ENCODE results near the gene FAM3C.

The FAM3C gene

GRCh38 chr7:121344497-121344896 is 51.6 kb downstream of the FAM3C start:
- no peaks in the 10 kb centered on the region for H3K36me3 ChIP-seq (replicated peaks)
- no peaks in the 10 kb centered on the region for H3K9me3 ChIP-seq
- no peaks in the 10 kb centered on the region for H3K4me1 ChIP-seq
- no peak overlapping the region for H3K4me3 ChIP-seq
- no peak for DNase-seq (ENCODE audit: low spot score in 2 of 2)
- in situ Hi-C loops (cut with MboI; ENCODE audit: low sequenced_read_pairs) = no loop called here
- H3K27me3 ChIP-seq (ENCODE audit: low read depth) = no peaks in the 10 kb centered on the region

- H3K27me3 ChIP-seq (ENCODE audit: low read depth) = no peaks in the 10 kb centered on the region
- DNase-seq (ENCODE audit: low spot score in 2 of 2) = no peak
- no peaks in the 10 kb centered on the region for H3K36me3 ChIP-seq (replicated peaks)
- no peak overlapping the region for H3K4me3 ChIP-seq
- H3K4me1 ChIP-seq = no peaks in the 10 kb centered on the region
- in situ Hi-C loops (cut with MboI; ENCODE audit: low sequenced_read_pairs) = no loop called here
- no peaks in the 10 kb centered on the region for H3K9me3 ChIP-seq
Measured at GRCh38 chr7:121344093-121344492, 52.0 kb downstream of the FAM3C start.

- in situ Hi-C loops (cut with MboI; ENCODE audit: low sequenced_read_pairs) = no loop called here
Measured at GRCh38 chr7:121343302-121343701, 52.8 kb downstream of the FAM3C start.

DNA sequence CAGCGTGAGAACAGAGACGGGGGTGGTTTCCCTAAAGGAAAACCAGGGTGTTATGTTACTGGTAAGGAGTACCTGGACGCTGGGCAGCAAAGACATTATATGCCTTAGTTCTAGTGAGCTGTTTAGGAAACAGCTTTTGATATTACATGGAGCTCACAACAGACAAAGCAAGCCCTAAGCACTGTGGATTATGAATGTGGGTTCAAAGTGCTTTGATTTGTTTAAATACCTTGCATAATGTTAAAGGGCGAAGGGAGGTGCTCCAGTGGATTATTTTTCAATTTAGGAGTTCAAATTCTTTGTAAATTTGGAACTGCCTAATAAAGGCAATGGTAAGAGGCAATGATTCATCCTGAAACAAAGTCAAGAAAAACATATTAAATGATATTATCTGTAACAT is 53.5 kb downstream of the FAM3C start:
- in situ Hi-C loops (cut with MboI; ENCODE audit: low sequenced_read_pairs) = no loop called here
- no peak for DNase-seq (ENCODE audit: low spot score in 2 of 2)
- H3K36me3 ChIP-seq (replicated peaks) = no peaks in the 10 kb centered on the region
- H3K9me3 ChIP-seq = no peaks in the 10 kb centered on the region
- H3K27me3 ChIP-seq (ENCODE audit: low read depth) = no peaks in the 10 kb centered on the region; the same call in 1 of the 2 replicates
- H3K4me3 ChIP-seq = no peak overlapping the region
- no peaks in the 10 kb centered on the region for H3K4me1 ChIP-seq

More at GRCh38 chr7:121343302-121343701, 52.8 kb downstream of the FAM3C start:
- H3K4me3 ChIP-seq = no peak overlapping the region
- no peaks in the 10 kb centered on the region for H3K9me3 ChIP-seq
- DNase-seq (ENCODE audit: low spot score in 2 of 2) = no peak
- H3K27me3 ChIP-seq (ENCODE audit: low read depth) = no peaks in the 10 kb centered on the region
- no peaks in the 10 kb centered on the region for H3K36me3 ChIP-seq (replicated peaks)
- no peaks in the 10 kb centered on the region for H3K4me1 ChIP-seq

DNA sequence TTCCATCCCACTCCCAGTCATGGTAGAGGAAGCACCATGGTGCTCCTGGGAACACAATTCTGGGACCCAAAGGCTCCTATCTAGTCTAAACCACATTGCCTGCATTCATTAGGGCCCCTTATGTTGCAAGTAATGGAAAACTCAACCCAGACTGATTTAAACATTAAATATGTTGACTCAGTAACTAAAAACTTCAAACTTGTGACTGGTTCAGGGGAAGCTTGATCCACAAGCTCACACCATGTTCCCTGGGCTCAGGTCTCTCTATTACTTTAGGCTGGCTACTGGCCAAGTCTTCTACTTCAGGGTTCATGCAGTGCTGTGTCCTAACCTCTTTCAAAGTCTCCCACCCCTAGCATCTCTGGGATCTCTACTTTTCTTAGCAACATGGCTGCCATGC is 54.2 kb downstream of the FAM3C start:
- Histone ChIP-seq H3K36me3 (replicated peaks) (no peaks in the 10 kb centered on the region), H3K27me3 (ENCODE audit: low read depth) (peaks cover 5% of the 10 kb centered on the region), H3K4me3 (no peak overlapping the region), H3K9me3 (no peaks in the 10 kb centered on the region), H3K4me1 (no peaks in the 10 kb centered on the region)
- DNase-seq (ENCODE audit: low spot score in 2 of 2) = no peak
- in situ Hi-C loops (cut with MboI; ENCODE audit: low sequenced_read_pairs) = no loop called here

GRCh38 chr7:121339082-121339481 is 57.0 kb downstream of the FAM3C start:
- no peak overlapping the region for H3K4me3 ChIP-seq
- no peaks in the 10 kb centered on the region for H3K9me3 ChIP-seq
- H3K4me1 ChIP-seq = no peaks in the 10 kb centered on the region; the same call in 1 of the 2 replicates
- no peak for DNase-seq (ENCODE audit: low spot score in 2 of 2)
- no peaks in the 10 kb centered on the region for H3K36me3 ChIP-seq (replicated peaks)
- peaks cover 27% of the 10 kb centered on the region for H3K27me3 ChIP-seq (ENCODE audit: low read depth)
- in situ Hi-C loops (cut with MboI; ENCODE audit: low sequenced_read_pairs) = no loop called here

DNA sequence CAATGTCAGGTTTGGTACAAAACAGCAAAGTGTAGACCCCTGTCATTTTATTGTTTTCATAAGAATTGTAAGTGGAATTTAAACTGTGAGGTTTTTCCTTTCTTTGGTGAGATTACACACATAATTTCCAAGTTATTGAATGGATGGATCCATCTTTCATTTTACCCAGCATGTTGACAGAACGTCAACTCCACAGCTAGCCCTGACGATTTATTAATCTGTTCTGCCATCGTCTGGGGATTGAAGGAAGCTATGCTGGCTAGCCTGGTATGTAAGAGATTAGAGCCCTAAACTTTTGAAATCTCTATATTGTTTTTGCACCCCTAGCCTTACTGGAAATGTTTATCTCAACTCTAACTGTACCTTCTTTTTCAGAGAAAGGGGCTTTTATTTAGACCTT is 58.7 kb downstream of the FAM3C start:
- H3K4me1 ChIP-seq = no peaks in the 10 kb centered on the region; the same call in 1 of the 2 replicates
- no peaks in the 10 kb centered on the region for H3K9me3 ChIP-seq
- DNase-seq (ENCODE audit: low spot score in 2 of 2) = no peak
- H3K4me3 ChIP-seq = no peak overlapping the region
- in situ Hi-C loops (cut with MboI; ENCODE audit: low sequenced_read_pairs) = no loop called here
- no peaks in the 10 kb centered on the region for H3K36me3 ChIP-seq (replicated peaks)
- peaks cover 41% of the 10 kb centered on the region for H3K27me3 ChIP-seq (ENCODE audit: low read depth)

GRCh38 chr7:121336579-121336978 is 59.5 kb downstream of the FAM3C start:
- Histone ChIP-seq H3K27me3 (ENCODE audit: low read depth) (peaks cover 50% of the 10 kb centered on the region), H3K9me3 (no peaks in the 10 kb centered on the region), H3K4me1 (no peaks in the 10 kb centered on the region; the same call in 1 of the 2 replicates), H3K36me3 (replicated peaks) (no peaks in the 10 kb centered on the region), H3K4me3 (no peak overlapping the region)
- DNase-seq (ENCODE audit: low spot score in 2 of 2) = peak in 1 of 2 experiments; percentile 16
- in situ Hi-C loops (cut with MboI; ENCODE audit: low sequenced_read_pairs) = no loop called here

GRCh38 chr7:121334875-121335648 is 61.0 kb downstream of the FAM3C start:
- in situ Hi-C loops (cut with MboI; ENCODE audit: low sequenced_read_pairs) = no loop called here

GRCh38 chr7:121334376-121334775 is 61.7 kb downstream of the FAM3C start:
- H3K4me1 ChIP-seq = no peaks in the 10 kb centered on the region; the same call in 1 of the 2 replicates
- no peak overlapping the region for H3K4me3 ChIP-seq
- no peak for DNase-seq (ENCODE audit: low spot score in 2 of 2)
- peaks cover 72% of the 10 kb centered on the region for H3K27me3 ChIP-seq (ENCODE audit: low read depth)
- no peaks in the 10 kb centered on the region for H3K9me3 ChIP-seq
- H3K36me3 ChIP-seq (replicated peaks) = no peaks in the 10 kb centered on the region
- in situ Hi-C loops (cut with MboI; ENCODE audit: low sequenced_read_pairs) = no loop called here

More at GRCh38 chr7:121334875-121335648, 61.0 kb downstream of the FAM3C start:
- Histone ChIP-seq H3K27me3 (ENCODE audit: low read depth) (peaks cover 65% of the 10 kb centered on the region), H3K4me3 (no peak overlapping the region), H3K36me3 (replicated peaks) (no peaks in the 10 kb centered on the region), H3K9me3 (no peaks in the 10 kb centered on the region), H3K4me1 (no peaks in the 10 kb centered on the region; the same call in 1 of the 2 replicates)
- DNase-seq (ENCODE audit: low spot score in 2 of 2) = no peak

DNA sequence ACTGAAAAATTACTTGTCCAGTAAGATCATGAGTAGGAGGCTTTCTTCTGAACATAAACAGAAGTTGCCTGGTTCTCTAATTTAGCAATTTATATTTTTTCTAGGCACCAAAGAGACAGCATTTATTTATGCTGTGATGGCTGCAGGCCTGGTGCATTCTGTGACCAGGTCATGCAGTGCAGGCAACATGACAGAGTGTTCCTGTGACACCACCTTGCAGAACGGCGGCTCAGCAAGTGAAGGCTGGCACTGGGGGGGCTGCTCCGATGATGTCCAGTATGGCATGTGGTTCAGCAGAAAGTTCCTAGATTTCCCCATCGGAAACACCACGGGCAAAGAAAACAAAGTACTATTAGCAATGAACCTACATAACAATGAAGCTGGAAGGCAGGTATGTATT is 64.5 kb downstream of the FAM3C start:
- DNase-seq (ENCODE audit: low spot score in 2 of 2) = no peak
- H3K36me3 ChIP-seq (replicated peaks) = no peaks in the 10 kb centered on the region
- H3K27me3 ChIP-seq (ENCODE audit: low read depth) = peaks cover 71% of the 10 kb centered on the region
- no peaks in the 10 kb centered on the region for H3K9me3 ChIP-seq
- no peak overlapping the region for H3K4me3 ChIP-seq
- no peaks in the 10 kb centered on the region; the same call in 1 of the 2 replicates for H3K4me1 ChIP-seq
- in situ Hi-C loops (cut with MboI; ENCODE audit: low sequenced_read_pairs) = no loop called here

DNA sequence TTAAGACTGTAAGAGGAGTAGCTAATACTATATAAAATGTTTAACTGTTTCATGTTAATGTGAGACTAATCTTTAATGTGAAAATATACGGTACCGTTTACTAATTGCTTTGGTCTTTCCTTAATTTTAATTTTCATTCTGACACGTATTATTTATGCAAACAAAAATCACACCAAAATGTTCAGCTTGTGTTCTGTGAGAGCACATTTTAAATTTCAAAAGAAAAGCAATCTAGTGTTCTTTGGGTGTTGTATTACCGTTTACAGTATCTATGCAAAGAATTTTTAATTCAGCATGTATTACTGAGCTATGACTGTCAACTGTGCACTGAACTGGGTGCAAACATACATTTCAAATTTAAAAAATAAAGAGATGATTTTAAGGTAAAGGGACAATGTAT is 65.1 kb downstream of the FAM3C start:
- Histone ChIP-seq H3K9me3 (no peaks in the 10 kb centered on the region), H3K36me3 (replicated peaks) (no peaks in the 10 kb centered on the region), H3K4me1 (no peaks in the 10 kb centered on the region), H3K27me3 (ENCODE audit: low read depth) (peaks cover 67% of the 10 kb centered on the region), H3K4me3 (no peak overlapping the region)
- DNase-seq (ENCODE audit: low spot score in 2 of 2) = no peak
- in situ Hi-C loops (cut with MboI; ENCODE audit: low sequenced_read_pairs) = no loop called here

DNA sequence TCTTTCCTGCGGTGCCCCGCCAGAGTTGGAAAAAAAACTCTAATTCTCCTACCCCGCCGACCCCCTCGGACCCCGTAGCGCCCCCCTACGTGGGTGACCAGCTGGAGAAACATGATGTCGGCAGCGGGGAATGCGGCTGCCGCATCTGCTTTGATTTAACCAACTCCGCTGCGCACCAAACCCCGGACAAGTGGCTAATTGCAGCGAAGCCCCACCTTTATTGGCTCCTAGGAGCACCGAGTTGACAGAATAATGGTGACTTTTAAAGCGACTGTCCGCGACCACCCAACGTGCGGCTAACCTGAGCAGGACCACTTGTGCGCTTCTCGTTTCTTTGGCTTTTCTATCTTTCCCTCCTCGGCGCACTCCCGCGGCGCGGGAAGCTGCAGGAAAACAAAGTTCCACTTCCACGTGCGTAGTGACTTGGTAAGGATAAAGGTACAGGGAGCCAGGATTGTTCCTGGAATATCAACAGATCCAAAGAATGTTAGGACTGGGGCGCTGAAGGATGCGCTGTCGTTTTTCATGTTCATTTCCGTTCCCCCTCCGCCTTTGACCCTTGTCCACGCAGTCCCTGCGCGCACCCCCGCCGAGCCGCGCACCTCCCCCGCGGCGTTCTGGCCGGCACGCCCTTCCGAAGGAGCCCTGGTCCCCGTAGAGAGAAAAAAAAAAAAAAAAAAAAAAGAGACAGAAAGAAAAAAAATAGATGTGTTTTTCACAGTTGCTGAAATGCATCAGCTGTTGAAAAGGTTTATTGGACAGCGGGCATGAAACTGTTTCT is 65.9 kb downstream of the FAM3C start:
- no peaks in the 10 kb centered on the region for H3K4me1 ChIP-seq
- H3K27me3 ChIP-seq (ENCODE audit: low read depth) = peaks cover 63% of the 10 kb centered on the region
- no peaks in the 10 kb centered on the region for H3K36me3 ChIP-seq (replicated peaks)
- H3K9me3 ChIP-seq = no peaks in the 10 kb centered on the region
- H3K4me3 ChIP-seq = peak overlapping the region; percentile 19
- in situ Hi-C loops (cut with MboI; ENCODE audit: low sequenced_read_pairs) = no loop called here
- peak in 1 of 2 experiments; percentile 24 for DNase-seq (ENCODE audit: low spot score in 2 of 2)

Measured in HAP-1 (cell line).